Natural killer cell (primary cell): ENCODE data around the gene PHACTR3. TPM values are rescaled to one million over a fixed set of nuclear protein-coding genes. Genes with fewer than 3 reads are reported as not detected.

Source experiments
- ATAC-seq, 3 donors: fragments of 150-1000 bp in 2 of 3; fragments of 200-7000 bp in 1 of 3; cut with Tn5 transposase; 1 replicate in 1 of 3; 2 replicates in 2 of 3; pipeline ENCODE4 v1.10.0; 2021; ENCODE audit warnings: mild to moderate bottlenecking in 2 of 3, moderate library complexity in 2 of 3
- DNase-seq, 2 donors: peaks; one replicate each; pipeline versions ENCODE4 v3.0.0 to v3.0.0-alpha.2; 2013 to 2021; ENCODE audit warnings: mixed read lengths in 1 of 2
- H3K27ac ChIP-seq: one replicate; pipeline ENCODE4 v1.5.1; 2013; ENCODE audit warnings: mild to moderate bottlenecking, low read length
- H3K27me3 ChIP-seq: one replicate; pipeline ENCODE4 v1.6.1; 2013; ENCODE audit warnings: low read length; ENCODE audit not compliant: control insufficient read depth, insufficient read depth
- H3K36me3 ChIP-seq: one replicate; pipeline ENCODE4 v1.6.1; 2013; ENCODE audit warnings: low read length; ENCODE audit not compliant: control insufficient read depth, insufficient read depth
- H3K4me1 ChIP-seq: one replicate; pipeline ENCODE4 v1.6.1; 2013; ENCODE audit warnings: low read length; ENCODE audit not compliant: control insufficient read depth, insufficient read depth
- H3K4me3 ChIP-seq: one replicate; pipeline ENCODE4 v1.5.1; 2013; ENCODE audit warnings: low read length
- H3K9me3 ChIP-seq: one replicate; pipeline ENCODE4 v1.6.1; 2013; ENCODE audit warnings: low read length; ENCODE audit not compliant: control insufficient read depth, insufficient read depth
- H3K27ac Mint-ChIP-seq, 2 donors: one replicate each; pipeline ENCODE4 v1.8.0; 2022; ENCODE audit warnings: mild to moderate bottlenecking in 2 of 2, mixed read lengths in 2 of 2, moderate library complexity in 1 of 2
- H3K27me3 Mint-ChIP-seq, 2 donors: one replicate each; pipeline ENCODE4 v1.8.0; 2022; ENCODE audit warnings: low read depth in 2 of 2, mixed read lengths in 2 of 2
- H3K36me3 Mint-ChIP-seq: one replicate; pipeline ENCODE4 v1.8.0; 2022; ENCODE audit warnings: mixed read lengths
- H3K4me1 Mint-ChIP-seq, 2 donors: one replicate each; pipeline ENCODE4 v1.8.0; 2022; ENCODE audit warnings: mixed read lengths in 2 of 2
- H3K4me3 Mint-ChIP-seq: one replicate; pipeline ENCODE4 v1.8.0; 2022; ENCODE audit warnings: mild to moderate bottlenecking, moderate library complexity, mixed read lengths
- H3K9me3 Mint-ChIP-seq, 2 donors: one replicate each; pipeline ENCODE4 v1.8.0; 2022; ENCODE audit warnings: mixed read lengths in 2 of 2
- WGBS: methylation state at CpG from one replicate; pipeline ENCODE4 v1.1.7; 2013; ENCODE audit warnings: missing lambda C conversion rate; ENCODE audit not compliant: insufficient coverage; 5-methylcytosine and 5-hydroxymethylcytosine counted together
- intact Hi-C: fragments of 100-400 bp; cut with micrococcal nuclease; formaldehyde crosslinking; loops from one replicate; pipeline ENCODE4 v1.14.2; 2022
- total RNA-seq, 4 donors: library from RNA; stranded (reverse); fragments of 120-200 nt in 1 of 4; gene quantifications; one replicate each; pipeline versions ENCODE4 v1.2.3 to v1.2.4, GENCODE V29; 2013 to 2022
- TF ChIP-seq, protein P1 (sequence below): fragments of 200-600 bp; IDR thresholded peaks from one replicate; pipeline ENCODE4 v1.8.0; 2022; ENCODE audit warnings: antibody characterized with exemption

The PHACTR3 gene
- total RNA-seq, 3 donors from 2014 or later (not counting 1 experiment from before 2014, with no cell fraction given): not detected

DNA sequence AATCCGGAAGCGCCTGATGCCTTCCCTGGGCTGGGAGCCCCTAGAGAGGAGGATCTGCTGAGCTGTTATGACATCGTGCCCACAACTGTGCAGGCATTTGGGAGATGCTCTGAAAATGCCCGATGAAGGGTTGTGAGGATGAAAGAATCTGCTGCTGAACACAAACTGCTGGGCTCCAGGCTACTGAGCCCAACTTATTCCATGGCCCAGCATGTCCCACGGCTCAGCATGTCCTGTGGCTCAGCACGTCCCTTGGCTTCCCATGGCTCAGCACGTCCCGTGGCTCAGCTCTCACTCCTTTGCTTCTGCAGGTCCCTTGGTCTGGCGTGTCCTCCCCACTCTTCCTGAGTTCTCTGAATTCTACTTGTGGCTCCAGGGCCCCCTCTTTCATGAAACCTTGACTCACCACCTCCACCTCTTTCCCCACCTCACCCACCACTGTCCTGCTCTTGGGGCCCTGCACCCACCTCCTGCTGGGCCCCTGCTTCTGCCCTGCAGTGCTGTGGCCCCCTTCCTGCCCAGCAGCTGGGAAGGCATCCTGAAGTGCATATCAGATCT, 80.4 kb downstream of the PHACTR3 start:
- ATAC-seq (no peak), DNase-seq (no peak)
- H3K27me3 Mint-ChIP-seq: peaks cover 7 to 14% of the 10 kb centered on the region in 2 donors
- Histone ChIP-seq H3K36me3 (no peaks in the 10 kb centered on the region), H3K9me3 (no peaks in the 10 kb centered on the region), H3K27ac (no peak overlapping the region), H3K4me3 (no peak overlapping the region), H3K4me1 (no peaks in the 10 kb centered on the region), H3K27me3 (no peaks in the 10 kb centered on the region)
- TF ChIP-seq, protein P1, sequence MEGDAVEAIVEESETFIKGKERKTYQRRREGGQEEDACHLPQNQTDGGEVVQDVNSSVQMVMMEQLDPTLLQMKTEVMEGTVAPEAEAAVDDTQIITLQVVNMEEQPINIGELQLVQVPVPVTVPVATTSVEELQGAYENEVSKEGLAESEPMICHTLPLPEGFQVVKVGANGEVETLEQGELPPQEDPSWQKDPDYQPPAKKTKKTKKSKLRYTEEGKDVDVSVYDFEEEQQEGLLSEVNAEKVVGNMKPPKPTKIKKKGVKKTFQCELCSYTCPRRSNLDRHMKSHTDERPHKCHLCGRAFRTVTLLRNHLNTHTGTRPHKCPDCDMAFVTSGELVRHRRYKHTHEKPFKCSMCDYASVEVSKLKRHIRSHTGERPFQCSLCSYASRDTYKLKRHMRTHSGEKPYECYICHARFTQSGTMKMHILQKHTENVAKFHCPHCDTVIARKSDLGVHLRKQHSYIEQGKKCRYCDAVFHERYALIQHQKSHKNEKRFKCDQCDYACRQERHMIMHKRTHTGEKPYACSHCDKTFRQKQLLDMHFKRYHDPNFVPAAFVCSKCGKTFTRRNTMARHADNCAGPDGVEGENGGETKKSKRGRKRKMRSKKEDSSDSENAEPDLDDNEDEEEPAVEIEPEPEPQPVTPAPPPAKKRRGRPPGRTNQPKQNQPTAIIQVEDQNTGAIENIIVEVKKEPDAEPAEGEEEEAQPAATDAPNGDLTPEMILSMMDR: no peak
- WGBS: 85% methylated on average over 9 of the region's 9 CpGs
- H3K4me1 Mint-ChIP-seq: no peaks in the 10 kb centered on the region
- H3K4me3 Mint-ChIP-seq: no peak overlapping the region
- H3K27ac Mint-ChIP-seq: no peak overlapping the region
- H3K36me3 Mint-ChIP-seq: no peaks in the 10 kb centered on the region
- no peaks in the 10 kb centered on the region for H3K9me3 Mint-ChIP-seq
- intact Hi-C loops: no loop called here

DNA sequence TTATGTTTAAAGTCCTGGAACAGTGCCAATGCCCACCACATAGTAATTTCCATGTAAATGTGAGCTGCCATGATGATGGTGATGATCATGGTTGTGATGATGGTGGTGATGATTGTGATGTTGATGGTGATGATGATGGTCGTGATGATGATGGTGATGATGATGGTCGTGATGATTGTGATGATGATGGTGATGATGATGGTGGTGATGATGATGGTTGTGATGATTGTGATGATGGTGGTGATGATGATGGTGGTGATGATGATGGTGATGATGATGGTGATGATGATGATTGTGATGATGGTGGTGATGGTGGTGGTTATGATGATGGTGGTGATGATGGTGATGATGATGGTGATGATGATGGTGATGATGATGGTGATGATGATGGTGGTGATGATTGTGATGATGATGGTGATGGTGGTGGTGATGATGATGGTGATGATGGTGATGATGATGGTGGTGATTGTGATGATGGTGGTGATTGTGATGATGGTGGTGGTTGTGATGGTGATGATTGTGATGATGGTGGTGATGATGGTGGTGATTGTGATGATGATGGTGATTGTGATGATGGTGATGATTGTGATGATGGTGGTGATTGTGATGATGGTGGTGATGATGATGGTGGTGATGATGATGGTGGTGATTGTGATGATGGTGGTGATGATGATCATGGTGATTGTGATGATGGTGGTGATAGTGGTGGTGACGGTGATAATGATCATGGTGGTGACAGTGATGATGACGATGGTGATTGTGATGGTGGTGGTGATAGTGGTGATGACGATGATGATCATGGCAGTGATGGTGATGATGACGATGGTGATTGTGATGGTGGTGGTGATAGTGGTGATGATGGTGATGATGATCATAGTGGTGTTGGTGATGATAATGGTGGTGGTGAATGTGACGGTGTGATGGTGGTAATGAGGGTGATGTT, 82.3 kb downstream of the PHACTR3 start:
- Histone ChIP-seq H3K36me3 (no peaks in the 10 kb centered on the region), H3K9me3 (no peaks in the 10 kb centered on the region), H3K4me1 (no peaks in the 10 kb centered on the region), H3K27ac (no peak overlapping the region), H3K4me3 (no peak overlapping the region), H3K27me3 (no peaks in the 10 kb centered on the region)
- no peaks in the 10 kb centered on the region for H3K36me3 Mint-ChIP-seq
- TF ChIP-seq, protein P1: no peak
- no peak overlapping the region for H3K4me3 Mint-ChIP-seq
- H3K27me3 Mint-ChIP-seq: peaks cover 0 to 9% of the 10 kb centered on the region in 2 donors
- no peaks in the 10 kb centered on the region for H3K4me1 Mint-ChIP-seq
- H3K9me3 Mint-ChIP-seq: no peaks in the 10 kb centered on the region
- 92% methylated on average over 7 of the region's 7 CpGs for WGBS
- ATAC-seq: no peak
- intact Hi-C loops: no loop called here
- DNase-seq: no peak
- no peak overlapping the region for H3K27ac Mint-ChIP-seq

- ATAC-seq (no peak), DNase-seq (no peak)
- Mint-ChIP-seq H3K4me3 (no peak overlapping the region), H3K27ac (no peak overlapping the region), H3K9me3 (no peaks in the 10 kb centered on the region), H3K36me3 (no peaks in the 10 kb centered on the region), H3K4me1 (no peaks in the 10 kb centered on the region), H3K27me3 (peaks cover 0 to 10% of the 10 kb centered on the region in 2 donors)
- H3K27ac ChIP-seq: no peak overlapping the region
- 63% methylated on average over 3 of the region's 3 CpGs for WGBS
- H3K4me3 ChIP-seq: no peak overlapping the region
- H3K4me1 ChIP-seq: no peaks in the 10 kb centered on the region
- H3K27me3 ChIP-seq: no peaks in the 10 kb centered on the region
- intact Hi-C loops: no loop called here
- no peaks in the 10 kb centered on the region for H3K9me3 ChIP-seq
- TF ChIP-seq, protein P1: no peak
- no peaks in the 10 kb centered on the region for H3K36me3 ChIP-seq
These were observed 84.0 kb downstream of the PHACTR3 start for GRCh38 chr20:59688356-59688755.
